CD14-positive monocyte (primary cell): ENCODE results near the gene ARVCF. TPM values are rescaled to one million over a fixed set of nuclear protein-coding genes. Genes with fewer than 3 reads are reported as not detected.
"Not testable (repeated sequence)": the region's sequence is repeated elsewhere in the genome, so short reads cannot be mapped to it uniquely, and the experiment has no call there.

Experiments
- DNase-seq, 3 donors: peaks; one replicate each; pipeline ENCODE4 v3.0.0-alpha.2; 2011 to 2022
- H2AFZ ChIP-seq: 2 replicates; pipeline ENCODE4 v1.6.0; 2012; ENCODE audit warnings: mild to moderate bottlenecking, low read depth, low read length, inconsistent platforms; ENCODE audit not compliant: insufficient read depth, poor library complexity, severe bottlenecking
- H3K27ac ChIP-seq, 2 donors: 1 replicate in 1 of 2; 2 replicates in 1 of 2; pipeline ENCODE4 v1.5.1; 2012 to 2013; ENCODE audit warnings: low read length in 2 of 2, control low read depth in 1 of 2, inconsistent platforms in 1 of 2, low read depth in 1 of 2, mild to moderate bottlenecking in 1 of 2
- H3K27me3 ChIP-seq, 2 donors: one replicate each; pipeline versions ENCODE4 v1.6.0 to v1.6.1; 2011 to 2013; ENCODE audit warnings: low read length in 2 of 2; ENCODE audit not compliant: control insufficient read depth in 2 of 2, insufficient read depth in 2 of 2
- H3K36me3 ChIP-seq, 2 donors: replicated peaks in 1 of 2; 1 replicate in 1 of 2; 2 replicates in 1 of 2; pipeline versions ENCODE4 v1.5.1 to v1.6.1; 2012 to 2013; ENCODE audit warnings: low read length in 2 of 2, control low read depth in 1 of 2, inconsistent platforms in 1 of 2, mild to moderate bottlenecking in 1 of 2; ENCODE audit not compliant: insufficient read depth in 2 of 2, control insufficient read depth in 1 of 2
- H3K4me1 ChIP-seq, 2 donors: 1 replicate in 1 of 2; 2 replicates in 1 of 2; pipeline versions ENCODE4 v1.5.1 to v1.6.1; 2012 to 2013; ENCODE audit warnings: low read length in 2 of 2, control low read depth in 1 of 2, inconsistent platforms in 1 of 2, mild to moderate bottlenecking in 1 of 2, moderate library complexity in 1 of 2; ENCODE audit not compliant: insufficient read depth in 2 of 2, control insufficient read depth in 1 of 2
- H3K4me2 ChIP-seq: replicated peaks from 2 replicates; pipeline ENCODE3; 2012; ENCODE audit warnings: low read length, moderate library complexity, mild to moderate bottlenecking; ENCODE audit not compliant: poor library complexity, severe bottlenecking; ENCODE audit errors: extremely low read depth
- H3K4me3 ChIP-seq, 3 experiments: fragments of 200-600 bp in 1 of 3; sonication (generic) in 1 of 3; replicated peaks in 1 of 3; 1 replicate in 2 of 3; 2 replicates in 1 of 3; pipeline ENCODE4 v1.5.1; 2011 to 2013; ENCODE audit warnings: low read length in 3 of 3, mild to moderate bottlenecking in 3 of 3, control low read depth in 2 of 3, low read depth in 2 of 3, inconsistent platforms in 1 of 3, moderate library complexity in 1 of 3
- H3K79me2 ChIP-seq: 2 replicates; pipeline ENCODE4 v1.6.0; 2012; ENCODE audit warnings: mild to moderate bottlenecking, control low read depth, inconsistent platforms, low read length, moderate library complexity; ENCODE audit not compliant: insufficient read depth
- H3K9ac ChIP-seq: 2 replicates; pipeline ENCODE4 v1.6.0; 2017; ENCODE audit warnings: low read length, mild to moderate bottlenecking; ENCODE audit not compliant: insufficient read depth, poor library complexity, severe bottlenecking
- H3K9me3 ChIP-seq, 2 donors: replicated peaks in 1 of 2; 1 replicate in 1 of 2; 2 replicates in 1 of 2; pipeline versions ENCODE4 v1.5.1 to v1.6.1; 2012 to 2013; ENCODE audit warnings: low read length in 2 of 2, control low read depth in 1 of 2; ENCODE audit not compliant: control insufficient read depth in 1 of 2, insufficient read depth in 1 of 2
- H4K20me1 ChIP-seq: 2 replicates; pipeline ENCODE4 v1.6.0; 2012; ENCODE audit warnings: mild to moderate bottlenecking, low read length, control low read depth, moderate library complexity; ENCODE audit not compliant: insufficient read depth
- H3K27ac Mint-ChIP-seq, 7 donors: one replicate each; pipeline ENCODE4 v1.8.0; 2020; ENCODE audit warnings: mild to moderate bottlenecking in 7 of 7, mixed read lengths in 7 of 7, moderate library complexity in 6 of 7, inconsistent platforms in 2 of 7
- H3K27me3 Mint-ChIP-seq, 3 donors: one replicate each; pipeline ENCODE4 v1.8.0; 2021 to 2022; ENCODE audit warnings: low read depth in 3 of 3, mild to moderate bottlenecking in 3 of 3, mixed read lengths in 3 of 3, moderate library complexity in 3 of 3, inconsistent platforms in 1 of 3
- H3K36me3 Mint-ChIP-seq, 2 donors: one replicate each; pipeline ENCODE4 v1.8.0; 2020; ENCODE audit warnings: mixed read lengths in 2 of 2, inconsistent platforms in 1 of 2, mild to moderate bottlenecking in 1 of 2
- H3K4me1 Mint-ChIP-seq: one replicate; pipeline ENCODE4 v1.8.0; 2020; ENCODE audit warnings: mild to moderate bottlenecking, mixed read lengths
- H3K4me3 Mint-ChIP-seq, 2 donors: one replicate each; pipeline ENCODE4 v1.8.0; 2020; ENCODE audit warnings: mild to moderate bottlenecking in 2 of 2, mixed read lengths in 2 of 2, moderate library complexity in 1 of 2
- H3K9me3 Mint-ChIP-seq, 7 donors: one replicate each; pipeline ENCODE4 v1.8.0; 2020 to 2022; ENCODE audit warnings: mixed read lengths in 7 of 7, mild to moderate bottlenecking in 6 of 7, moderate library complexity in 6 of 7, inconsistent platforms in 2 of 7
- WGBS: methylation state at CpG from one replicate; pipeline ENCODE4 v1.1.5; 2013; ENCODE audit warnings: missing lambda C conversion rate; ENCODE audit not compliant: insufficient coverage; 5-methylcytosine and 5-hydroxymethylcytosine counted together
- intact Hi-C, 2 donors: fragments of 100-400 bp; cut with micrococcal nuclease; formaldehyde crosslinking; loops; one replicate each; pipeline versions ENCODE4 v1.15.0 to v1.15.1; 2023
- polyA plus RNA-seq, 3 donors: library from polyadenylated mRNA; depleted of rRNA in 1 of 3; unstranded in 2 of 3; stranded (reverse) in 1 of 3; fragments of 300-500 nt in 2 of 3; fragments of >200 nt in 1 of 3; fragmentation: Illumina TruSeq in 2 of 3; gene quantifications; 1 replicate in 2 of 3; 2 replicates in 1 of 3; pipeline ENCODE4 v1.2.3, GENCODE V29; 2012 to 2021
- TF ChIP-seq, protein P1 (sequence below): fragments of 200-600 bp; IDR thresholded peaks from one replicate; pipeline ENCODE4 v1.8.0; 2022; ENCODE audit warnings: antibody characterized with exemption, mild to moderate bottlenecking

The ARVCF gene
- polyA plus RNA-seq, 3 donors: 0.31 to 2.6 (median 0.44) TPM

- intact Hi-C loops: no loop called here
- Mint-ChIP-seq H3K36me3 (peaks cover 16 to 24% of the 10 kb centered on the region in 2 donors), H3K9me3 (peaks cover 6 to 14% (median 8%) of the 10 kb centered on the region in 7 donors), H3K27me3 (peaks cover 0 to 2% (median 0%) of the 10 kb centered on the region in 3 donors), H3K27ac (peak overlapping the region; percentile 88 to 95 (median 93)), H3K4me3 (peak overlapping the region; percentile 37 to 80), H3K4me1 (peaks cover 70% of the 10 kb centered on the region)
- Histone ChIP-seq H3K27me3 (no peaks in the 10 kb centered on the region), H3K4me1 (peaks cover 57 to 70% of the 10 kb centered on the region in 2 donors), H3K4me2 (peak overlapping the region; percentile 30), H3K9me3 (peaks cover 3 to 9% of the 10 kb centered on the region in 2 donors), H4K20me1 (no peaks in the 10 kb centered on the region), H3K9ac (peak overlapping the region; percentile 29), H3K36me3 (no peaks in the 10 kb centered on the region), H3K4me3 (peak overlapping the region in 1 of 3 experiments; percentile 31), H3K27ac (peak overlapping the region; percentile 77 to 81), H3K79me2 (peaks cover 51% of the 10 kb centered on the region), H2AFZ (peak overlapping the region; percentile 0)
- peak in 2 of 3 donors; percentile 52 to 61 for DNase-seq
- TF ChIP-seq, protein P1, sequence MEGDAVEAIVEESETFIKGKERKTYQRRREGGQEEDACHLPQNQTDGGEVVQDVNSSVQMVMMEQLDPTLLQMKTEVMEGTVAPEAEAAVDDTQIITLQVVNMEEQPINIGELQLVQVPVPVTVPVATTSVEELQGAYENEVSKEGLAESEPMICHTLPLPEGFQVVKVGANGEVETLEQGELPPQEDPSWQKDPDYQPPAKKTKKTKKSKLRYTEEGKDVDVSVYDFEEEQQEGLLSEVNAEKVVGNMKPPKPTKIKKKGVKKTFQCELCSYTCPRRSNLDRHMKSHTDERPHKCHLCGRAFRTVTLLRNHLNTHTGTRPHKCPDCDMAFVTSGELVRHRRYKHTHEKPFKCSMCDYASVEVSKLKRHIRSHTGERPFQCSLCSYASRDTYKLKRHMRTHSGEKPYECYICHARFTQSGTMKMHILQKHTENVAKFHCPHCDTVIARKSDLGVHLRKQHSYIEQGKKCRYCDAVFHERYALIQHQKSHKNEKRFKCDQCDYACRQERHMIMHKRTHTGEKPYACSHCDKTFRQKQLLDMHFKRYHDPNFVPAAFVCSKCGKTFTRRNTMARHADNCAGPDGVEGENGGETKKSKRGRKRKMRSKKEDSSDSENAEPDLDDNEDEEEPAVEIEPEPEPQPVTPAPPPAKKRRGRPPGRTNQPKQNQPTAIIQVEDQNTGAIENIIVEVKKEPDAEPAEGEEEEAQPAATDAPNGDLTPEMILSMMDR: no peak
- WGBS: 42% methylated on average over 6 of the region's 16 CpGs
These were observed 78.8 kb downstream of the ARVCF start for GRCh38 chr22:19937616-19938473.

GRCh38 chr22:19936513-19936912 is 80.1 kb downstream of the ARVCF start:
- H3K9ac ChIP-seq: no peak overlapping the region
- no peak for DNase-seq
- H3K36me3 ChIP-seq: no peaks in the 10 kb centered on the region
- H4K20me1 ChIP-seq: no peaks in the 10 kb centered on the region
- H3K27ac ChIP-seq: no peak overlapping the region
- peaks cover 38% of the 10 kb centered on the region for H3K79me2 ChIP-seq
- Mint-ChIP-seq H3K4me3 (no peak overlapping the region), H3K36me3 (peaks cover 16 to 24% of the 10 kb centered on the region in 2 donors), H3K4me1 (peaks cover 74% of the 10 kb centered on the region), H3K9me3 (peaks cover 6 to 14% (median 8%) of the 10 kb centered on the region in 7 donors), H3K27ac (peak overlapping the region in 2 of 7 donors; percentile 60 to 73), H3K27me3 (peaks cover 0 to 2% (median 0%) of the 10 kb centered on the region in 3 donors)
- TF ChIP-seq, protein P1: no peak
- no peak overlapping the region for H2AFZ ChIP-seq
- WGBS: 100% methylated on average over 7 of the region's 7 CpGs
- peaks cover 62 to 74% of the 10 kb centered on the region in 2 donors for H3K4me1 ChIP-seq
- peaks cover 3 to 9% of the 10 kb centered on the region in 2 donors for H3K9me3 ChIP-seq
- no peak overlapping the region for H3K4me2 ChIP-seq
- no peaks in the 10 kb centered on the region for H3K27me3 ChIP-seq
- intact Hi-C loops: no loop called here
- H3K4me3 ChIP-seq: no peak overlapping the region

DNA sequence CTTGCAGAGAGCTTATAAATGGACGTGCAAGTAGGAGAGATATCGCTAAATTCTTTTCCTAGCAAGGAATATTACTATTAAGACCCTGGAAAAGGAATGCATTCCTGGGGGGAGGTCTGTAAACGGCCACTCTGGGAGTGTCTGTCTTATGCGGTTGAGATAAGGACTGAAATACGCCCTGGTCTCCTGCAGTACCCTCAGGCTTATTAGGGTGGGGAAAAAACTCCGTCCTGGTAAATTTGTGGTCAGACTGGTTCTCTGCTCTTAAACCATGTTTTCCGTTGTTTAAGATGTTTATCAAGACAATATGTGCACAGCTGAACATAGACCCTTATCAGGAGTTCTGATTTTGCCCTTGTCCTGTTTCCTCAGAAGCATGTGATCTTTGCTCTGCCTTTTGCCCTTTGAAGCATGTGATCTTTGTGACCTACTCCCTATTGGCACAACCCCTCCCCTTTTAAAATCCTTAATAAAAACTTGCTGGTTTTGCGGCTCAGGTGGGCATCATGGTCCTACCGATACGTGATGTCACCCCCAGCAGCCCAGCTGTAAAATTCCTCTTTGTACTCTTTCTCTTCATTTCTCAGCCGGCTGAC is 81.4 kb downstream of the ARVCF start:
- WGBS: 83% methylated on average over 7 of the region's 11 CpGs
- DNase-seq, H3K36me3 ChIP-seq, H3K4me3 Mint-ChIP-seq, H3K4me3 ChIP-seq, intact Hi-C loops, H3K4me2 ChIP-seq, H2AFZ ChIP-seq, H3K27ac Mint-ChIP-seq, H3K27ac ChIP-seq, H3K9me3 ChIP-seq, H3K27me3 ChIP-seq, H3K9ac ChIP-seq, H3K27me3 Mint-ChIP-seq, H4K20me1 ChIP-seq: not testable (repeated sequence)
- Histone ChIP-seq H3K4me1 (peaks cover 51 to 65% of the 10 kb centered on the region in 2 donors), H3K79me2 (peaks cover 28% of the 10 kb centered on the region)
- Mint-ChIP-seq H3K36me3 (peaks cover 26 to 35% of the 10 kb centered on the region in 2 donors), H3K4me1 (peaks cover 64% of the 10 kb centered on the region), H3K9me3 (peaks cover 6 to 14% (median 8%) of the 10 kb centered on the region in 7 donors)
